Heart right ventricle (tissue), 16 donors: ENCODE measurements around the gene GFRA4. TPM values are rescaled to one million over a fixed set of nuclear protein-coding genes. Genes with fewer than 3 reads are reported as not detected.
A peak's percentile ranks its signal among the peaks of the same experiment; 100 is the strongest.

Experiments
- ATAC-seq, 8 donors: fragments of 200-7000 bp; cut with Tn5 transposase; one replicate each; pipeline ENCODE4 v1.9.1; 2020; ENCODE audit warnings: mild to moderate bottlenecking in 8 of 8, moderate library complexity in 8 of 8, moderate number of reproducible peaks in 1 of 8
- DNase-seq, 2 donors: peaks; one replicate each; pipeline ENCODE4 v3.0.0-alpha.2; 2020
- H3K27ac ChIP-seq, 10 donors: fragments of 200-600 bp; sonication (generic) in 2 of 10; one replicate each; pipeline versions ENCODE4 v1.5.0 to v1.8.0; 2020 to 2022; ENCODE audit warnings: mild to moderate bottlenecking in 3 of 10
- H3K27me3 ChIP-seq, 7 donors: fragments of 200-600 bp; one replicate each; pipeline ENCODE4 v1.8.0; 2021 to 2022; ENCODE audit warnings: mild to moderate bottlenecking in 2 of 7
- H3K36me3 ChIP-seq, 9 donors: fragments of 200-600 bp; sonication (generic) in 1 of 9; one replicate each; pipeline versions ENCODE4 v1.5.0 to v1.8.0; 2020 to 2022; ENCODE audit warnings: mild to moderate bottlenecking in 2 of 9
- H3K4me1 ChIP-seq, 9 donors: fragments of 200-600 bp; sonication (generic) in 1 of 9; one replicate each; pipeline versions ENCODE4 v1.5.0 to v1.8.0; 2020 to 2022; ENCODE audit warnings: mild to moderate bottlenecking in 4 of 9
- H3K4me3 ChIP-seq, 10 donors: fragments of 200-600 bp; sonication (generic) in 2 of 10; one replicate each; pipeline versions ENCODE4 v1.5.0 to v1.8.0; 2020 to 2022; ENCODE audit warnings: mild to moderate bottlenecking in 7 of 10, moderate library complexity in 2 of 10
- H3K9me3 ChIP-seq, 11 donors: fragments of 200-600 bp in 10 of 11; sonication (generic) in 2 of 11; one replicate each; pipeline versions ENCODE4 v1.5.0 to v1.8.0; 2013 to 2022; ENCODE audit warnings: mild to moderate bottlenecking in 2 of 11, control low read depth in 1 of 11, moderate library complexity in 1 of 11
- CTCF ChIP-seq, 9 donors: fragments of 200-600 bp; sonication (generic) in 2 of 9; IDR thresholded peaks; one replicate each; pipeline versions ENCODE4 v1.5.0 to v1.8.0; 2021 to 2022; ENCODE audit warnings: antibody characterized with exemption in 9 of 9, mild to moderate bottlenecking in 5 of 9, moderate library complexity in 1 of 9
- WGBS, 2 donors: extraction: QIAGEN DNeasy Blood & Tissue Kit; methylation state at CpG; one replicate each; pipeline ENCODE4 v1.1.7; 2013; ENCODE audit warnings: inconsistent platforms in 1 of 2; 5-methylcytosine and 5-hydroxymethylcytosine counted together
- intact Hi-C, 10 donors: fragments of 100-400 bp; cut with DNase I; formaldehyde crosslinking; loops; one replicate each; pipeline versions ENCODE4 v1.11.1 to v1.14.2; 2022
- polyA plus RNA-seq, 2 donors: library from polyadenylated mRNA; stranded (reverse); fragments of 200-250 nt; gene quantifications; one replicate each; pipeline ENCODE4 v1.2.3, GENCODE V29; 2013
- total RNA-seq, 10 donors: library from RNA; stranded (reverse); fragmentation: NEBNext Ultra II Directional in 3 of 10; extraction: Animal tissue kit (Norgen Biotek cat#: 25700) in 3 of 10; gene quantifications; one replicate each; pipeline versions ENCODE4 v1.2.1 to v1.2.4, GENCODE V29; 2021 to 2023
- donor health status: Arrhythmogenic right ventricular cardiomyopathy.
- donor health status: ischemic (EF 13 %, LVEDD 7.1; RV severe dilation, severe dysfunction).
- donor health status: healthy with polysubstance abuse.
- donor health status: DM: no; HTN: yes; CAD: no.
- donor health status: DM: no; HTN: no; CAD: no.
- donor health status: ischemic (EF 25% LVEDD 6.9; RV normal size, moderate dysfunction).
- donor health status: ischemic (EF 25% LVEDD 5.7; RV mildly dilated, moderate dysfunction).
- donor health status: healthy.
- donor health status: DM: yes; HTN: yes; CAD: no.
- donor health status: Ischemic cardiomyopathy.
- donor health status: ischemic (EF 35%, LVEDD 5.7; RV mildly dilated, moderate dysfunction).
- donor health status: nonischemic (EF 11% LVEDD 7.7; RV severe dilation, severe dysfunction).
- donor health status: DM: yes; HTN: yes; CAD: no.
- donor health status: PGD.
- donor health status: ischemic (EF 29% LVEDD 5.4; RV normal size, mild dysfunction).
- donor health status: nonischemic (EF 23%, LVEDD 6.1; RV moderate dilation, normal function).

GFRA4 gene
- total and polyA plus RNA-seq, 12 donors, result not detected

- peak overlapping the region in 8 of 10 donors; percentile 46 to 63 (median 54) for H3K4me3 ChIP-seq
- intact Hi-C loops, result loop anchor here in 9 of 10 donors (5.0 to 10.0 kb wide), 6 partner anchors 32 to 405 kb away; partner anchors contain the start of genes ADISSP (in 4 of the 9) and SIGLEC1 (in 2 of the 9)
- DNase-seq (peak in 1 of 2 donors; percentile 58), ATAC-seq (peak in 7 of 8 donors; percentile 23 to 66 (median 30))
- peak overlapping the region in 9 of 10 donors; percentile 40 to 76 (median 60) for H3K27ac ChIP-seq
- peaks cover 0 to 61% (median 34%) of the 10 kb centered on the region in 7 donors for H3K27me3 ChIP-seq
- WGBS, 2 donors, result 67% methylated on average over 18 of the region's 18 CpGs
- H3K9me3 ChIP-seq, result no peaks in the 10 kb centered on the region
- H3K4me1 ChIP-seq, result peaks cover 9 to 54% (median 29%) of the 10 kb centered on the region in 9 donors
- peaks cover 0 to under 1% (median 0%) of the 10 kb centered on the region in 9 donors for H3K36me3 ChIP-seq
- no peak for TF ChIP-seq CTCF (IDR thresholded peaks at IDR 0.05)
Measured at GRCh38 chr20:3679749-3680700, 16.8 kb upstream of the GFRA4 start.

- H3K27me3 ChIP-seq, result peaks cover 0 to 70% (median 43%) of the 10 kb centered on the region in 7 donors
- no peak overlapping the region for H3K4me3 ChIP-seq
- peaks cover 9 to 54% (median 29%) of the 10 kb centered on the region in 9 donors for H3K4me1 ChIP-seq
- TF ChIP-seq CTCF (IDR thresholded peaks at IDR 0.05), result no peak
- no peak for DNase-seq
- ATAC-seq, result no peak
- no peaks in the 10 kb centered on the region for H3K9me3 ChIP-seq
- peak overlapping the region in 9 of 10 donors; percentile 37 to 76 (median 56) for H3K27ac ChIP-seq
- intact Hi-C loops, result loop anchor here in 9 of 10 donors (1.0 to 10.0 kb wide), 7 partner anchors 31 to 406 kb away; partner anchors contain the start of genes ADISSP (in 4 of the 9) and SIGLEC1 (in 2 of the 9)
- H3K36me3 ChIP-seq, result peaks cover 0 to 8% (median 0%) of the 10 kb centered on the region in 9 donors
- WGBS, 2 donors, result 79 to 82% methylated on average over 14 of the region's 14 CpGs
Measured at GRCh38 chr20:3678856-3679720, 15.9 kb upstream of the GFRA4 start.

- peaks cover 9 to 54% (median 29%) of the 10 kb centered on the region in 9 donors for H3K4me1 ChIP-seq
- intact Hi-C loops, result loop anchor here in 9 of 10 donors (1.0 to 10.0 kb wide), 7 partner anchors 32 to 407 kb away; partner anchors contain the start of genes ADISSP (in 4 of the 9) and SIGLEC1 (in 2 of the 9)
- H3K27me3 ChIP-seq, result peaks cover 7 to 70% (median 52%) of the 10 kb centered on the region in 7 donors
Measured at GRCh38 chr20:3678198-3678597, 15.0 kb upstream of the GFRA4 start.

More at GRCh38 chr20:3678198-3678597, 15.0 kb upstream of the GFRA4 start:
- Histone ChIP-seq H3K4me3 (no peak overlapping the region), H3K9me3 (no peaks in the 10 kb centered on the region), H3K27ac (peak overlapping the region in 7 of 10 donors; percentile 6 to 68 (median 25)), H3K36me3 (peaks cover 0 to 8% (median 0%) of the 10 kb centered on the region in 9 donors)
- 63 to 66% methylated on average over 2 of the region's 2 CpGs for WGBS, 2 donors
- TF ChIP-seq CTCF (IDR thresholded peaks at IDR 0.05), result no peak
- ATAC-seq, result no peak
- DNase-seq, result no peak
